ENCODE data around the gene NDUFB10. TPM values are rescaled to one million over a fixed set of nuclear protein-coding genes. Genes with fewer than 3 reads are reported as not detected.

NDUFB10 gene
- total RNA-seq, 4 donors from 2014 or later = 174 to 325 (median 284) TPM

GRCh38 chr16:1963806-1964505 is 4.6 kb downstream of the NDUFB10 start:
- peaks cover 6 to 15% of the 10 kb centered on the region in 2 donors for H3K36me3 ChIP-seq
- TF ChIP-seq, protein P1, sequence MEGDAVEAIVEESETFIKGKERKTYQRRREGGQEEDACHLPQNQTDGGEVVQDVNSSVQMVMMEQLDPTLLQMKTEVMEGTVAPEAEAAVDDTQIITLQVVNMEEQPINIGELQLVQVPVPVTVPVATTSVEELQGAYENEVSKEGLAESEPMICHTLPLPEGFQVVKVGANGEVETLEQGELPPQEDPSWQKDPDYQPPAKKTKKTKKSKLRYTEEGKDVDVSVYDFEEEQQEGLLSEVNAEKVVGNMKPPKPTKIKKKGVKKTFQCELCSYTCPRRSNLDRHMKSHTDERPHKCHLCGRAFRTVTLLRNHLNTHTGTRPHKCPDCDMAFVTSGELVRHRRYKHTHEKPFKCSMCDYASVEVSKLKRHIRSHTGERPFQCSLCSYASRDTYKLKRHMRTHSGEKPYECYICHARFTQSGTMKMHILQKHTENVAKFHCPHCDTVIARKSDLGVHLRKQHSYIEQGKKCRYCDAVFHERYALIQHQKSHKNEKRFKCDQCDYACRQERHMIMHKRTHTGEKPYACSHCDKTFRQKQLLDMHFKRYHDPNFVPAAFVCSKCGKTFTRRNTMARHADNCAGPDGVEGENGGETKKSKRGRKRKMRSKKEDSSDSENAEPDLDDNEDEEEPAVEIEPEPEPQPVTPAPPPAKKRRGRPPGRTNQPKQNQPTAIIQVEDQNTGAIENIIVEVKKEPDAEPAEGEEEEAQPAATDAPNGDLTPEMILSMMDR (IDR thresholded peaks at IDR 0.05) = peak in 1 of 6 experiments; percentile 10
- no peak for TF ChIP-seq POLR2A (IDR thresholded peaks at IDR 0.05)
- no peaks in the 10 kb centered on the region for H3K27me3 ChIP-seq
- WGBS, 2 donors = 26 to 37% methylated on average over 21 to 25 of the region's 44 CpGs
- peak in 1 of 2 donors; percentile 31 for DNase-seq
- peak overlapping the region; percentile 91 to 94 (median 93) for H3K27ac ChIP-seq
- H3K9me3 ChIP-seq = no peaks in the 10 kb centered on the region
- peaks cover 19 to 29% of the 10 kb centered on the region in 2 donors for H3K4me1 ChIP-seq
- intact Hi-C loops (cut with DNase I) = no loop called here
- peak overlapping the region; percentile 69 to 80 (median 78) for H3K4me3 ChIP-seq (replicated peaks in 1 of 3)

DNA sequence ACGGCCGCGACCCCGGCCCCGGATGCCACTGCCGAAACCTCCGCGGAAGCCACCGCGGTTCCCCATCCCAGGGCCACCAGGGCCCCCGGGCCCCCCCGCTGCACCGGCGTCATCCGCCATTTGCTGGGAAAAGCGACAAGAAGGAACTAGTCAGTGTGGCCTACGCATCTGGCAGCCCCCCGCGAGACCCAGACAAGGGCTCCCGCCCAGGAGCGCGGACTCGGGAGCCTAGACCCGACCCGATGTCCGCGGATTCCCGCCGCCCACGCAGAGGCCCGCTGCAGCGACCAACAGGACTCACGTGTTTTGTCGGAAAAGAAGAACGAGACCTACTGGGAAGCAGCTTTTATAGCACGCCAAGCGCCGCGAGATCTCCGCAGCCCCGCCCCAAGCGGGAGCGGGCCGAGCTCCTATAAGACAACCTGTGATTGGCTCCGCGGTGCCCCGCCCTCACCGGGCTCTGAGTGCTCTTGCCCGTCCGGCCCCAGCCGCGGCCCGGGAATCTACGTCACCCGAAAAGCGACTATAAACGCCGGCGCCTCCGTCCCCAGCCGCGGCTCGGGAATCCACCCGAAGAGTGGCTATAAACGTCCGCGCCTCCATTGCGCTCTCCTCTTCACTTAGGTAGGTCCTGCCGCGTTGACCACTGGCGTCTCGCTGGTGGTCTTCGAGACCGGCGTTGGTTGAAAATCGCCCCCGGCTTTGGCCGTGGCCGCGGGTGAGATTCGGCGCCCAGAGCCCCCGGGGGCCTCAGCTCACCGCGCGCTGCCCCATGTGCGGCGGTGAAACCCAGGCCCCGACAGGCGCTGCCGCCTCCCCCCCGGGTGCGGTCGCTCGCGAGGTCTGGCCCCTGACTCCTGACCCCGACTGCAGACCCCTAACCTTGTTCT is 5.4 kb downstream of the NDUFB10 start, which contains the start of gene RPS2:
Gene RPS2, minus strand, starts transcription at position 321 of the 890 bp plus-strand sequence. Its CDS starts 201 bp downstream, at position 120.
- Histone ChIP-seq H3K27me3 (no peaks in the 10 kb centered on the region), H3K4me1 (peaks cover 19 to 28% of the 10 kb centered on the region in 2 donors), H3K9me3 (no peaks in the 10 kb centered on the region), H3K36me3 (peaks cover 6 to 15% of the 10 kb centered on the region in 2 donors), H3K4me3 (replicated peaks in 1 of 3) (peak within 1 kb of the TSS; percentile 78 to 84 (median 80)), H3K27ac (peak within 1 kb of the TSS; percentile 91 to 94 (median 93))
- TF ChIP-seq, protein P1 (IDR thresholded peaks at IDR 0.05) = no peak
- peak; percentile 6 to 88 for TF ChIP-seq POLR2A (IDR thresholded peaks at IDR 0.05)
- intact Hi-C loops (cut with DNase I) = no loop called here
- peak; percentile 98 to 100 for DNase-seq
- WGBS, 2 donors = 0 to 2% methylated on average over 21 to 28 of the region's 97 CpGs

- Histone ChIP-seq H3K9me3 (no peaks in the 10 kb centered on the region), H3K27ac (peak overlapping the region; percentile 91 to 94 (median 93))
Observed at GRCh38 chr16:1965396-1966001, 6.2 kb downstream of the NDUFB10 start.

DNA sequence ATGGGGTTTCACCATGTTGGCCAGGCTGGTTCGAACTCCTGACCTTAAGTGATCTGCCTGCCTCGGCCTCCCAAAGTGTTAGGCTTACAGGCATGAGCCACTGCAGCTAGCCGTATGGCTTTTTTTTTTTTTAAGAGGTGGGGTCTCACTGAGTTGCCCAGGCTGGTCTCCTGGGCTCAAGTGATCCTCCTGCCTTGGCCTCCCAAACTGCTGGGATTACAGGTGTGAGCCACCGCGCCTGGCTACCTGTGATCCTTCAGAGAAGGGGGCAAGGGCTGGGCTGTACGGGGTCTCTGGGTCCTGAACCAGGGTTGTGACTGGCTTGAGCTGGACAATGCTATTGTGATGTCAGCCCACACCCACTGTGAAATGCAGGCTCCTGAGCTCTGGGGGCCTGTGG is 7.1 kb downstream of the NDUFB10 start, which contains the start of gene RNF151:
Gene RNF151, plus strand, starts transcription at position 397 of the 400 bp plus-strand sequence. CDS start 26 bp downstream, outside the sequence.
- WGBS, 2 donors = 86 to 96% methylated on average over 6 of the region's 6 CpGs
- H3K36me3 ChIP-seq = peaks cover 4 to 15% of the 10 kb centered on the region in 2 donors
- H3K27me3 ChIP-seq = no peaks in the 10 kb centered on the region
- TF ChIP-seq POLR2A (IDR thresholded peaks at IDR 0.05) = no peak
- TF ChIP-seq, protein P1 (IDR thresholded peaks at IDR 0.05) = no peak
- DNase-seq = no peak
- intact Hi-C loops (cut with DNase I) = no loop called here
- H3K4me3 ChIP-seq (replicated peaks in 1 of 3) = peak within 1 kb of the TSS in 2 of 3 donors; percentile 80 to 84
- no peaks in the 10 kb centered on the region for H3K9me3 ChIP-seq
- H3K27ac ChIP-seq = peak within 1 kb of the TSS in 1 of 3 donors; percentile 93
- H3K4me1 ChIP-seq = peaks cover 23 to 29% of the 10 kb centered on the region in 2 donors

More at GRCh38 chr16:1965396-1966001, 6.2 kb downstream of the NDUFB10 start:
- no peak for TF ChIP-seq POLR2A (IDR thresholded peaks at IDR 0.05)
- TF ChIP-seq, protein P1 (IDR thresholded peaks at IDR 0.05) = no peak
- DNase-seq = no peak
- Histone ChIP-seq H3K4me1 (peaks cover 16 to 24% of the 10 kb centered on the region in 2 donors), H3K36me3 (peaks cover 6 to 15% of the 10 kb centered on the region in 2 donors), H3K27me3 (no peaks in the 10 kb centered on the region), H3K4me3 (replicated peaks in 1 of 3) (peak overlapping the region; percentile 50 to 84 (median 80))
- 20 to 32% methylated on average over 16 to 21 of the region's 24 CpGs for WGBS, 2 donors
- intact Hi-C loops (cut with DNase I) = no loop called here
